Testis (tissue), 3 donors: ENCODE data around the gene CPEB4. TPM values are rescaled to one million over a fixed set of nuclear protein-coding genes. Genes with fewer than 3 reads are reported as not detected.

ENCODE experiments used
- DNase-seq: peaks from one replicate; pipeline ENCODE4 v3.0.0-alpha.2; 2019
- H3K27ac ChIP-seq, 2 donors: fragments of 200-600 bp; sonication (generic); one replicate each; pipeline ENCODE4 v1.5.1; 2019
- H3K27me3 ChIP-seq: fragments of 200-600 bp; sonication (generic); one replicate; pipeline ENCODE4 v1.5.1; 2019
- H3K36me3 ChIP-seq: fragments of 200-600 bp; sonication (generic); one replicate; pipeline ENCODE4 v1.5.1; 2017; ENCODE audit warnings: low read depth; ENCODE audit errors: missing control alignments
- H3K4me1 ChIP-seq: fragments of 200-600 bp; sonication (generic); one replicate; pipeline ENCODE4 v1.5.1; 2019
- H3K4me3 ChIP-seq, 2 donors: fragments of 200-600 bp; sonication (generic); one replicate each; pipeline ENCODE4 v1.5.1; 2017 to 2019
- H3K9me3 ChIP-seq: fragments of 200-600 bp; sonication (generic); one replicate; pipeline ENCODE4 v1.5.1; 2017
- POLR2A ChIP-seq: fragments of 450-650 bp; IDR thresholded peaks from one replicate; pipeline ENCODE4 v1.6.1; 2017; ENCODE audit warnings: antibody characterized with exemption, mild to moderate bottlenecking, moderate library complexity
- WGBS, 2 donors: methylation state at CpG; one replicate each; pipeline ENCODE4 v1.1.5; 2018; 5-methylcytosine and 5-hydroxymethylcytosine counted together
- intact Hi-C: fragments of 100-400 bp; cut with DNase I; formaldehyde crosslinking; loops from one replicate; pipeline ENCODE4 v1.15.1; 2023; ENCODE audit warnings: low total_unique reads
- polyA plus RNA-seq: library from polyadenylated mRNA; stranded (reverse); fragments of 350-450 nt; fragmentation: Illumina TruSeq; extraction: RNeasy Lipid Tissue Mini Kit (QIAGEN cat#74804); gene quantifications from one replicate; pipeline ENCODE4 v1.2.3, GENCODE V29; 2014; ENCODE audit warnings: low read depth, low replicate concordance; ENCODE audit not compliant: insufficient read depth
- total RNA-seq, 2 donors: library from RNA; depleted of rRNA; stranded (reverse); fragments of >200 nt; gene quantifications; one replicate each; pipeline ENCODE4 v1.2.3, GENCODE V29; 2016
- TF ChIP-seq, protein P1 (sequence below), 3 experiments: fragments of 450-650 bp in 2 of 3; fragments of 200-600 bp in 1 of 3; sonication (generic) in 1 of 3; IDR thresholded peaks; one replicate each; pipeline ENCODE4 v1.5.1; 2016 to 2019; ENCODE audit warnings: antibody characterized with exemption in 3 of 3, mild to moderate bottlenecking in 2 of 3, moderate library complexity in 1 of 3

CPEB4 gene
- total and polyA plus RNA-seq, 3 donors from 2014 or later = 29.4 to 64.4 (median 52.9) TPM

DNA sequence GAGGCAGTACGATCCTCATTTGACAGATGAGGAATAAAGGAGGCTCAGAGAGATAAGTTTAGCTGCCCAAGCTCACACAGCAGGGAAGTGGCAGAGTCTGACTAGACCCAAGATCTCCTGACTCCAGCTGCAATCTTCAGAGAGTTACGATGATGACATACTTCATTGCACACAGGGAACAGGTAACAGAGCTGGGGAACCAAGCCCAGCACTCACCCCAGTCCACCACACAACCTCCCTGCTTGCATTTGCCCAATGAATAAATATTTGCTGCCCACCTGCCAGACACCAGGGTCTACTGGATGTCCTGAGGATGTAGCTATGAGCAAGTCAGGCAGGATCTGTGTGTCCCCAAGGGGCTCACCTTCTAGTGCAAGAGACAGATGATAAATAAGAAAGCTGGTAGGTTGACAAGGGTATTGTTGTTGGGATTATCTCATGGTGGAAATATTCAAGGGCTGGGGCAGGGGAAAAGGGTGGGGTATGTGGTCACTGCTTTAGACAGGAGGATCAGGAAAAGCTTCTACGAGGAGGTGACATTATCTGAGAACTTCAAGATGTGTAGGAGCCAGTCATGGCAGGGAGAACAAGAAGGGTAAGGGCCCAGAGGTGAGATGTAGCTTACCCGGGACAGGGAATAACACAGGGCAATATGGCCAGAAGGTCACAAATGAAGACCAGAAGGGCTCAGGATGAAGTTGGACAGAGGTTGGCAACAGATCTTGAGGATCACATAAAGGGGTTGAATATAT is 28.6 kb upstream of the CPEB4 start:
- intact Hi-C loops = no loop called here

DNA sequence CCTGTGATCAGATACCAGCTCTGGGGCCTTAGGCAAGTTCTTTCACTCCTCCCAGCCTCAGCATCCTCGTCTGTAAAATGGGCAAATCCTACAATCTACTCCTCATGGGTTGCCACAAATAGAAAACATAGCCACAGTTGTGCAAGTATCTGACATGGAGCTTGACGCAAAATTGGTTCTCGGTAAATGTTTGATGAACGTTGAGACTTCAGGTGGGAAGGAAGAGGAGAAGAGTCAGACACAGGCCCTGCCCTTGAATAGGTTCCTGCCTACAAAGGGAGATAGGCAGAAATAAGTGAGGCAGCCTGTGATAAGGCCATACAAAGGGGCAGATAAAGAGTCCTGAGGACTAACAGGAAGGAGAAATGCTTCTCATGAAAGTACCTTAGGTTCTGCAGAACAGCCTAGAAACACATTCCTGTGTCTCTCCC is 26.1 kb upstream of the CPEB4 start:
- no peaks in the 10 kb centered on the region for H3K9me3 ChIP-seq
- no peaks in the 10 kb centered on the region for H3K4me1 ChIP-seq
- H3K27me3 ChIP-seq = no peaks in the 10 kb centered on the region
- TF ChIP-seq, protein P1, sequence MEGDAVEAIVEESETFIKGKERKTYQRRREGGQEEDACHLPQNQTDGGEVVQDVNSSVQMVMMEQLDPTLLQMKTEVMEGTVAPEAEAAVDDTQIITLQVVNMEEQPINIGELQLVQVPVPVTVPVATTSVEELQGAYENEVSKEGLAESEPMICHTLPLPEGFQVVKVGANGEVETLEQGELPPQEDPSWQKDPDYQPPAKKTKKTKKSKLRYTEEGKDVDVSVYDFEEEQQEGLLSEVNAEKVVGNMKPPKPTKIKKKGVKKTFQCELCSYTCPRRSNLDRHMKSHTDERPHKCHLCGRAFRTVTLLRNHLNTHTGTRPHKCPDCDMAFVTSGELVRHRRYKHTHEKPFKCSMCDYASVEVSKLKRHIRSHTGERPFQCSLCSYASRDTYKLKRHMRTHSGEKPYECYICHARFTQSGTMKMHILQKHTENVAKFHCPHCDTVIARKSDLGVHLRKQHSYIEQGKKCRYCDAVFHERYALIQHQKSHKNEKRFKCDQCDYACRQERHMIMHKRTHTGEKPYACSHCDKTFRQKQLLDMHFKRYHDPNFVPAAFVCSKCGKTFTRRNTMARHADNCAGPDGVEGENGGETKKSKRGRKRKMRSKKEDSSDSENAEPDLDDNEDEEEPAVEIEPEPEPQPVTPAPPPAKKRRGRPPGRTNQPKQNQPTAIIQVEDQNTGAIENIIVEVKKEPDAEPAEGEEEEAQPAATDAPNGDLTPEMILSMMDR (IDR thresholded peaks at IDR 0.05) = no peak
- TF ChIP-seq POLR2A = no peak
- no peaks in the 10 kb centered on the region for H3K36me3 ChIP-seq
- no peak overlapping the region for H3K27ac ChIP-seq
- 85 to 87% methylated on average over 4 of the region's 4 CpGs for WGBS, 2 donors
- H3K4me3 ChIP-seq = no peak overlapping the region
- DNase-seq = no peak
- intact Hi-C loops = no loop called here

More for the DNA sequence above, 28.6 kb upstream of the CPEB4 start:
- no peak for DNase-seq
- 81 to 86% methylated on average over 4 of the region's 4 CpGs for WGBS, 2 donors
- Histone ChIP-seq H3K27me3 (no peaks in the 10 kb centered on the region), H3K36me3 (no peaks in the 10 kb centered on the region), H3K4me3 (no peak overlapping the region), H3K9me3 (no peaks in the 10 kb centered on the region), H3K4me1 (no peaks in the 10 kb centered on the region), H3K27ac (no peak overlapping the region)
- TF ChIP-seq POLR2A = no peak
- TF ChIP-seq, protein P1 (IDR thresholded peaks at IDR 0.05) = no peak

DNA sequence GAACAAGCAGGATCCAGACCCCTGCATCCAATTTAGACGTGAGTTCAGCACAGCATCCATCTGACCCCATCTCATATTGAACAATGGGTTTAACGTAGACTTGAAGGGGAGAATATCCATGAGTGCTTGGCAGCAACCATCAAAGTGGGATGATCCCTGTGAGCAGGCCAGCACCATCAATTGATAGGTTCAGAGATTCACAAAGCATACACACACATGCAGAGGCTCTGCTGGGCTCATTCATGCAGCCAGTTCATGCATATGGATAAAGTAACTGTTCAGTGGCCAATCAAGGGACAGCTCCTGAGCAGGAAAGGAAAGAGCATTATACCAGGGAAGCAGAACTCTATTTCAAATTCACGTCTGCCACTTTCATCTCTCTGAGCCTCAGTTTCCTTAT is 24.8 kb upstream of the CPEB4 start:
- Histone ChIP-seq H3K4me1 (peaks cover 3% of the 10 kb centered on the region), H3K27me3 (no peaks in the 10 kb centered on the region), H3K4me3 (no peak overlapping the region), H3K9me3 (no peaks in the 10 kb centered on the region), H3K27ac (no peak overlapping the region), H3K36me3 (no peaks in the 10 kb centered on the region)
- DNase-seq = no peak
- WGBS, 2 donors = 92 to 93% methylated on average over 3 of the region's 3 CpGs
- TF ChIP-seq, protein P1 (IDR thresholded peaks at IDR 0.05) = no peak
- no peak for TF ChIP-seq POLR2A
- intact Hi-C loops = no loop called here

DNA sequence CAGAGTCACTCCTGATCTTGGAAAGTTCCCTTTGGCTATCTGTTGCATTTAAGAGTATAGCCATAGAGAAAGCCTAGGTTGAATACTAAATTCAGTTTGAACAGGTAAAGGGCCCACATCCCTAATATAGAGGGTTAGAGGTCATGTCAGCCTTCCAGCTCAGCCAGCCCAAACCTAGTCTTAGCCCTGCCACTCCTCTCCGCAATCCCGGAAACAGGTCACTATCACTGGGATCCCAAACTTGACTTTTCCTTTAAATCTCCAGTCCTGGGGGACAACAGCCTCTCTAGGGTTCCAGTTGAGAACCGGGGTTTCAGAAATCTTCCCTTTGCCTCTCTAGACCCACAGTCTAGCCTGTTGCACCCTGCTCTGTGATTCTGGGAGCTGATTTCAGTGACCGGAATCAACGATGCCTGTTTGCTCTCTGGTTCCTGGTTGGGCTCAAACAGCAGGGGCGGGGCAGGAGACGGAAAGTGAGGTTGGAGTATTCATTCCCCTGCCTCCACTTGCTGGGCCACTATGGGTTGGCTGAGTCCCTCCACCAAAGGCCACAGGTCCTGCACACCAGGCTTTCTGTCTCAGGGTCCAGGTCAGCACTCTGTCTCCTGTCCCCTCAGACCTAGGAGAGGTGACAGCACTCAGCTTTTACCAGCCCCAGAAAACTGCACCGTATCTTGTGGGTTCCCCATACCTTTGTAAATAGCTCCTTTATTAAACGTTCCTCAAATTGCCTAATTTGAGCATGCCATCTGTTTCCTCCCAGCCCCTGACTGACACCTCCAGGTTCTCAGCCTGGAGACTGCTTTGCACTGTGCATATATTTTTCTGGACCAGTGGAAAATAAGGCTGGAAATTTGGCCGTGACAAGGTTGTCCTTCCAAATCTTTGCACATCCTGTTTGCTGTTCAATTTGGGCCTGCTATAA is 23.8 kb upstream of the CPEB4 start:
- Histone ChIP-seq H3K4me1 (peaks cover 3% of the 10 kb centered on the region), H3K36me3 (no peaks in the 10 kb centered on the region), H3K9me3 (no peaks in the 10 kb centered on the region), H3K27ac (no peak overlapping the region), H3K27me3 (no peaks in the 10 kb centered on the region), H3K4me3 (no peak overlapping the region)
- TF ChIP-seq, protein P1 (IDR thresholded peaks at IDR 0.05) = no peak
- TF ChIP-seq POLR2A = no peak
- intact Hi-C loops = no loop called here
- no peak for DNase-seq
- 75 to 79% methylated on average over 10 of the region's 10 CpGs for WGBS, 2 donors
